Endometrial microvascular endothelial cells (primary cell): ENCODE data around the gene PCNX3. TPM values are rescaled to one million over a fixed set of nuclear protein-coding genes. Genes with fewer than 3 reads are reported as not detected.

ENCODE experiments used
- in situ Hi-C: cut with HindIII; loops from 2 replicates; pipeline ENCODE4 v1.10.0; 2017; ENCODE audit warnings: low sequenced_read_pairs, low pct_unique_long_range_greater_than_20kb; ENCODE audit errors: inconsistent ontology term
- total RNA-seq: library from RNA; depleted of rRNA; stranded (reverse); fragments of >200 nt; gene quantifications from one replicate; pipeline ENCODE4 v1.2.3, GENCODE V29; 2015; ENCODE audit errors: inconsistent ontology term

The PCNX3 gene
- total RNA-seq, 1 donor from 2014 or later, result 44.9 TPM

- in situ Hi-C loops, result no loop called here
Measured at GRCh38 chr11:65615950-65616574, 486 bp downstream of the PCNX3 start.

- in situ Hi-C loops, result no loop called here
Measured at GRCh38 chr11:65616575-65617001, 1.0 kb downstream of the PCNX3 start.

- in situ Hi-C loops, result no loop called here
Measured at GRCh38 chr11:65617136-65617850, 1.7 kb downstream of the PCNX3 start.

- in situ Hi-C loops, result no loop called here
Measured at GRCh38 chr11:65617990-65618751, 2.6 kb downstream of the PCNX3 start.

GRCh38 chr11:65618763-65619162 is 3.2 kb downstream of the PCNX3 start:
- in situ Hi-C loops, result no loop called here

GRCh38 chr11:65619281-65619928 is 3.8 kb downstream of the PCNX3 start:
- in situ Hi-C loops, result no loop called here

GRCh38 chr11:65620666-65621065 is 5.1 kb downstream of the PCNX3 start:
- in situ Hi-C loops, result no loop called here

GRCh38 chr11:65621460-65621859 is 5.9 kb downstream of the PCNX3 start:
- in situ Hi-C loops, result no loop called here

- in situ Hi-C loops, result no loop called here
Measured at GRCh38 chr11:65622011-65622410, 6.4 kb downstream of the PCNX3 start.

- in situ Hi-C loops, result no loop called here
Measured at GRCh38 chr11:65623177-65623576, 7.6 kb downstream of the PCNX3 start.

- in situ Hi-C loops, result no loop called here
Measured at GRCh38 chr11:65623852-65624616, 8.5 kb downstream of the PCNX3 start.

- in situ Hi-C loops, result no loop called here
Measured at GRCh38 chr11:65624931-65625627, 9.5 kb downstream of the PCNX3 start.

- in situ Hi-C loops, result no loop called here
Measured at GRCh38 chr11:65625628-65626342, 10.2 kb downstream of the PCNX3 start.

GRCh38 chr11:65627202-65627601 is 11.6 kb downstream of the PCNX3 start:
- in situ Hi-C loops, result no loop called here

- in situ Hi-C loops, result no loop called here
Measured at GRCh38 chr11:65629579-65629978, 14.0 kb downstream of the PCNX3 start.

- in situ Hi-C loops, result no loop called here
Measured at GRCh38 chr11:65630215-65630614, 14.6 kb downstream of the PCNX3 start.

GRCh38 chr11:65633390-65634108 is 18.0 kb downstream of the PCNX3 start:
- in situ Hi-C loops, result no loop called here
